ENCODE data around the gene ADARB1. TPM values are rescaled to one million over a fixed set of nuclear protein-coding genes. Genes with fewer than 3 reads are reported as not detected.

ADARB1 gene
- total RNA-seq, 2 experiments from 2014 or later = 6.6 to 20.5 TPM

DNA sequence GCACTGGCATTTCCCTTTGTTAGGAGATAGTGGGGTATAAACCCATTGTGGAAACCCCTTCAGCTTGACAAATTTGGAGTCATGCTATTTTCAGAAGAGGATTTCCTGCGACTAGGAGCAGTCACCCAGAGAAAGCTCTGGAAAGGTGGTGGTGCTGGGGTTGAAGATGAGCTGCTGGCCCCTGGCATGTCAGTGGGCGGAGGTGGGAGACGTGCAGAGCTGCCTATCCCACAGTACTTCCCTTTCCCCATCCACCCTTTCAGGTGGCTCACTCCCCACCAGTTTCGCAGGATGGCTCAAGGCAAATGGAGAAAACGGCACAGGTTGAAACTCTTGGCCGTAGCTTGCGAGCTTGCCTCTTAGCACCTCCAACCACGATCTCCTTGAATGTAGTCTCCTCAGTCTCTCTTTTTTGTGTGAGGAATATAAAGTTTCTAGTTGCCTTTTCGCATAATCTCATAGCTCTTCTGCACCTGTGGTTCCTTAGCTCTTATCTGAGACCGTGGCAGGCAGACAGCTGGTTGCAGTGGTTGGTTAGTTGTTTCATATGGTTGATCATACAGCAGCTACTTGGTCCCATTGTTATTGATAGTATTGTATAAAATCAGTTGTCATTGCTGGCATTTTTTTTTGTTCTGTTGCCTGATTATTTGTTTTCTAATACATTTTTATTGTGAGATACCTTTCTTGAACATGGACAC is 48.2 kb downstream of the ADARB1 start:
- DNase-seq (ENCODE audit: low spot score) = peak; percentile 54
- no peak overlapping the region for H2AFZ ChIP-seq (ENCODE audit: low read length)
- no peaks in the 10 kb centered on the region for H4K20me1 ChIP-seq (ENCODE audit: insufficient read depth, low read length)
- TF ChIP-seq EZH2phosphoT487 (IDR thresholded peaks at IDR 0.05; ENCODE audit: borderline replicate concordance, low read depth, low read length) (no peak), CTCF (conservative IDR thresholded peaks at IDR 0.05; ENCODE audit: low read length) (no peak)
- no peaks in the 10 kb centered on the region for H3K9me3 ChIP-seq (ENCODE audit: low read length)
- peak overlapping the region; percentile 65 for H3K27ac ChIP-seq (ENCODE audit: low read depth, low read length, poor library complexity, severe bottlenecking)
- H3K9me2 ChIP-seq (ENCODE audit: insufficient read depth, low read length) = no peaks in the 10 kb centered on the region
- intact Hi-C loops (cut with micrococcal nuclease; ENCODE audit: unreplicated experiment) = loop anchor here (10.0 kb wide), 1 partner anchor 328 kb away; no protein-coding TSS in a partner anchor
- H3K4me2 ChIP-seq (ENCODE audit: low read length) = peak overlapping the region; percentile 53
- no peaks in the 10 kb centered on the region for H3K79me2 ChIP-seq (ENCODE audit: insufficient read depth, low read depth, low read length)
- peaks cover 46% of the 10 kb centered on the region for H3K4me1 ChIP-seq (ENCODE audit: insufficient read depth, low read length, poor library complexity, severe bottlenecking)
- no peaks in the 10 kb centered on the region for H3K36me3 ChIP-seq (ENCODE audit: insufficient read depth, low read length)
- no peak overlapping the region for H3K4me3 ChIP-seq (ENCODE audit: low read depth, low read length, poor library complexity, severe bottlenecking)
- BruUV-seq (replicated peaks) = no TSS peak
- POLR2A ChIA-PET = interaction anchor here (0.6 to 10.5 kb wide), 6 partner anchors 10 to 195 kb away, joined by 3 to 116 read pairs (median 6); no protein-coding TSS in a partner anchor
- CTCF ChIA-PET (ENCODE audit: unreplicated experiment) = interaction anchor here (0.6 to 1.2 kb wide), 5 partner anchors 9 to 193 kb away, joined by 3 to 4 read pairs (median 3); no protein-coding TSS in a partner anchor

DNA sequence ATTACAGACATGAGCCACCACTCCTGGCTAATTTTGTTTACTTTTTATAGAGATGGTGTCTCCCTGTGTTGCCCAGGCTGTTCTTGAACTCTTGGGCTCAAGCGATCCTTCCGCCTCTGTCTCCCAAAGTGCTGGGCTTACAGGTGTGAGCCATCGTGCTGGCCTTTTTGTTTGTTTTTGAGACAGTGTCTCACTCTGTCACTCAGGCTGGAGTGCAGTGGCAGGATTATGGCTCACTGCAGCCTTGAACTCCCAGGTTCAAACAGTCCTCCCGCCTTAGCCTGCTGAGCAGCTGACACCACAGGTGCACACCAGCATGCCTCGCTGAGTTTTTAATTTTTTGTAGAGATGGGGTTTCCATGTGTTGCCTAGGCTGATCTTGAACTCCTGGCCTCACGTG is 49.1 kb downstream of the ADARB1 start:
- no peaks in the 10 kb centered on the region for H3K9me3 ChIP-seq (ENCODE audit: low read length)
- no peak overlapping the region for H3K4me3 ChIP-seq (ENCODE audit: low read depth, low read length, poor library complexity, severe bottlenecking)
- no peak overlapping the region for H2AFZ ChIP-seq (ENCODE audit: low read length)
- peak overlapping the region; percentile 53 for H3K4me2 ChIP-seq (ENCODE audit: low read length)
- ChIA-PET POLR2A (interaction anchor here (1.8 to 10.5 kb wide), 3 partner anchors 10 to 20 kb away, joined by 6 to 116 read pairs (median 52); no protein-coding TSS in a partner anchor), CTCF (ENCODE audit: unreplicated experiment) (interaction anchor here (1.1 to 1.2 kb wide), 2 partner anchors 11 to 12 kb away, joined by 3 to 4 read pairs; no protein-coding TSS in a partner anchor)
- no peaks in the 10 kb centered on the region for H3K36me3 ChIP-seq (ENCODE audit: insufficient read depth, low read length)
- intact Hi-C loops (cut with micrococcal nuclease; ENCODE audit: unreplicated experiment) = loop anchor here (10.0 kb wide), 1 partner anchor 329 kb away; no protein-coding TSS in a partner anchor
- no peaks in the 10 kb centered on the region for H3K9me2 ChIP-seq (ENCODE audit: insufficient read depth, low read length)
- BruUV-seq (replicated peaks) = no TSS peak
- DNase-seq (ENCODE audit: low spot score) = peak; percentile 86
- TF ChIP-seq EZH2phosphoT487 (IDR thresholded peaks at IDR 0.05; ENCODE audit: borderline replicate concordance, low read depth, low read length) (no peak), CTCF (conservative IDR thresholded peaks at IDR 0.05; ENCODE audit: low read length) (no peak)
- no peaks in the 10 kb centered on the region for H4K20me1 ChIP-seq (ENCODE audit: insufficient read depth, low read length)
- no peaks in the 10 kb centered on the region for H3K79me2 ChIP-seq (ENCODE audit: insufficient read depth, low read depth, low read length)
- peaks cover 52% of the 10 kb centered on the region for H3K4me1 ChIP-seq (ENCODE audit: insufficient read depth, low read length, poor library complexity, severe bottlenecking)
- H3K27ac ChIP-seq (ENCODE audit: low read depth, low read length, poor library complexity, severe bottlenecking) = peak overlapping the region; percentile 65

Data from OCI-LY7 (cell line).